Endothelial cell (in vitro differentiated cells): ENCODE results near the gene CFAP77. TPM values are rescaled to one million over a fixed set of nuclear protein-coding genes. Genes with fewer than 3 reads are reported as not detected.

Source experiments
- DNase-seq: peaks from one replicate; pipeline ENCODE4 v3.0.0; 2021; ENCODE audit warnings: low spot score
- H3K27ac Mint-ChIP-seq: one replicate; pipeline ENCODE4 v1.8.0; 2021; ENCODE audit warnings: mixed read lengths, inconsistent platforms; ENCODE audit not compliant: unreplicated experiment
- H3K27me3 Mint-ChIP-seq: one replicate; pipeline ENCODE4 v1.8.0; 2021; ENCODE audit warnings: mild to moderate bottlenecking, moderate library complexity, mixed read lengths, inconsistent platforms; ENCODE audit not compliant: unreplicated experiment
- H3K36me3 Mint-ChIP-seq: one replicate; pipeline ENCODE4 v1.8.0; 2021; ENCODE audit warnings: mild to moderate bottlenecking, low read depth, mixed read lengths, inconsistent platforms; ENCODE audit not compliant: unreplicated experiment
- H3K4me1 Mint-ChIP-seq: one replicate; pipeline ENCODE4 v1.8.0; 2021; ENCODE audit warnings: mild to moderate bottlenecking, mixed read lengths, inconsistent platforms; ENCODE audit not compliant: unreplicated experiment
- H3K4me3 Mint-ChIP-seq: one replicate; pipeline ENCODE4 v1.8.0; 2021; ENCODE audit warnings: mild to moderate bottlenecking, mixed read lengths, inconsistent platforms; ENCODE audit not compliant: unreplicated experiment
- H3K9me3 Mint-ChIP-seq: one replicate; pipeline ENCODE4 v1.8.0; 2021; ENCODE audit warnings: mixed read lengths, inconsistent platforms; ENCODE audit not compliant: unreplicated experiment
- total RNA-seq: library from RNA; stranded (reverse); fragmentation: NEBNext Ultra II Directional; extraction: Animal tissue kit (Norgen Biotek cat#: 25700); gene quantifications from one replicate; pipeline ENCODE4 v1.2.1, GENCODE V29; 2021; ENCODE audit not compliant: unreplicated experiment
- TF ChIP-seq, protein P1 (sequence below): fragments of 200-600 bp; sonication (generic); IDR thresholded peaks from one replicate; pipeline ENCODE4 v1.5.0; 2021; ENCODE audit warnings: antibody characterized with exemption; ENCODE audit not compliant: unreplicated experiment

Gene CFAP77
- total RNA-seq, 1 donor from 2014 or later, result 3.7 TPM

DNA sequence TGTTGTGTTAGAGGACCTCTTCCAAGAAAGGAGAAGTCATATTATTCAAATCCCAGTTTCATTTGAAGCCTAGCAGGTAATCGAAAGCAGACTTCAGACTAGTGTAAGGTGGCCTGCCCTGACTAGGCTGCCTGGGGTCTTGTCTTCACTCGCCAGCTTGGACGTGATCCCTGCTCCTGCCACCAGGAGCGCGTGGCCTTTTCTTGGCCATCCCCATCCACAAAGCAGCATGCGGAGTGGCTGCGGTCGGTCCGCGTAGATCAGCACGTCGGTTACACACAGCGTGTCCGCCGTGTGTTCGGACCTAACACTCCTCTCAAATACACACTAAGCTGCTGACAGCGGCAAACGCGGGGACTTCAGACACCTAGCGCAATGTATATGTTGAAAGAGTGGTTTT lies 37.3 kb downstream of the CFAP77 start:
- Mint-ChIP-seq H3K4me1 (peaks cover 14% of the 10 kb centered on the region), H3K27me3 (peaks cover 3% of the 10 kb centered on the region), H3K36me3 (no peaks in the 10 kb centered on the region), H3K27ac (no peak overlapping the region), H3K4me3 (no peak overlapping the region), H3K9me3 (no peaks in the 10 kb centered on the region)
- TF ChIP-seq, protein P1, sequence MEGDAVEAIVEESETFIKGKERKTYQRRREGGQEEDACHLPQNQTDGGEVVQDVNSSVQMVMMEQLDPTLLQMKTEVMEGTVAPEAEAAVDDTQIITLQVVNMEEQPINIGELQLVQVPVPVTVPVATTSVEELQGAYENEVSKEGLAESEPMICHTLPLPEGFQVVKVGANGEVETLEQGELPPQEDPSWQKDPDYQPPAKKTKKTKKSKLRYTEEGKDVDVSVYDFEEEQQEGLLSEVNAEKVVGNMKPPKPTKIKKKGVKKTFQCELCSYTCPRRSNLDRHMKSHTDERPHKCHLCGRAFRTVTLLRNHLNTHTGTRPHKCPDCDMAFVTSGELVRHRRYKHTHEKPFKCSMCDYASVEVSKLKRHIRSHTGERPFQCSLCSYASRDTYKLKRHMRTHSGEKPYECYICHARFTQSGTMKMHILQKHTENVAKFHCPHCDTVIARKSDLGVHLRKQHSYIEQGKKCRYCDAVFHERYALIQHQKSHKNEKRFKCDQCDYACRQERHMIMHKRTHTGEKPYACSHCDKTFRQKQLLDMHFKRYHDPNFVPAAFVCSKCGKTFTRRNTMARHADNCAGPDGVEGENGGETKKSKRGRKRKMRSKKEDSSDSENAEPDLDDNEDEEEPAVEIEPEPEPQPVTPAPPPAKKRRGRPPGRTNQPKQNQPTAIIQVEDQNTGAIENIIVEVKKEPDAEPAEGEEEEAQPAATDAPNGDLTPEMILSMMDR, result peak; percentile 73
- DNase-seq, result peak; percentile 55

DNA sequence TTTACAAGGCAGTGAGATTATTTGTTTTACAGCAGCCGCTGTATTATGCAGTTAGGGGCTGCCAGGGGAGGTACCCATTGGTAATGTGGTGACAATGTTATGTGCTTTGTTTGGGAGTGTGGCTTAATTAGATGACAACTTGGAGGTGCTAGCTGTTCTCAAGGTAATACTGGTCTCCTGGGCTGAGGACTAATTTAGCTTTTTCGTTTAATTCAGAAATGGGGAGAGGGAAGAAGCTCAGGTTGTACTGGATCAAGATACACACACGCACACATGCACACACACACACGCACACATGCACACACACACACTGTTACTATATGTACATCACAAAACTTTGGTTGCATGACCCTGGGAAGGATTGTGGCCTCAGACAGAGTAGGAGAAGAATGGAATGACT lies 37.9 kb downstream of the CFAP77 start:
- Mint-ChIP-seq H3K27ac (no peak overlapping the region), H3K27me3 (peaks cover 3% of the 10 kb centered on the region), H3K36me3 (no peaks in the 10 kb centered on the region), H3K4me1 (peaks cover 14% of the 10 kb centered on the region), H3K9me3 (no peaks in the 10 kb centered on the region), H3K4me3 (no peak overlapping the region)
- DNase-seq, result no peak
- TF ChIP-seq, protein P1, result no peak

DNA sequence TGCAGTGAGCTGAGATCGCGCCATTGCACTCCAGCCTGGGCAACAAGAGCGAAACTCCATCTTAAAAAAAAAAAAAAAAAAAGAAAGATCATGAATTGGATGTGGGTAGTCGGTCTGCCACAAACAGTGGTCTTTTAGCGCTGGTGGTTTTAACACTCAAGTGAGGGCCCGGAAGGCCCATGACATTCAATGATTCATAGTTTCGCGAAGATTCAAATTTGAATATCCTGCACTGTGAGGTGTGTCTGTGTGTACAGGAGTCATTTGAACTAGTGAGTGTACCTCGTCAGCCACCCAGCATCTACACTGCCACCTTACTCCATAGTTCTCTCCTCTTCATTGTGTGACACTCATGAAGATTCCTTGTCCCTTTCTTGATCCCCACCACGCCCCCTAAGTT lies 41.3 kb downstream of the CFAP77 start:
- DNase-seq, result no peak
- TF ChIP-seq, protein P1, result no peak
- Mint-ChIP-seq H3K4me1 (peaks cover 5% of the 10 kb centered on the region), H3K27me3 (peaks cover 3% of the 10 kb centered on the region), H3K4me3 (no peak overlapping the region), H3K9me3 (no peaks in the 10 kb centered on the region), H3K36me3 (no peaks in the 10 kb centered on the region), H3K27ac (no peak overlapping the region)

DNA sequence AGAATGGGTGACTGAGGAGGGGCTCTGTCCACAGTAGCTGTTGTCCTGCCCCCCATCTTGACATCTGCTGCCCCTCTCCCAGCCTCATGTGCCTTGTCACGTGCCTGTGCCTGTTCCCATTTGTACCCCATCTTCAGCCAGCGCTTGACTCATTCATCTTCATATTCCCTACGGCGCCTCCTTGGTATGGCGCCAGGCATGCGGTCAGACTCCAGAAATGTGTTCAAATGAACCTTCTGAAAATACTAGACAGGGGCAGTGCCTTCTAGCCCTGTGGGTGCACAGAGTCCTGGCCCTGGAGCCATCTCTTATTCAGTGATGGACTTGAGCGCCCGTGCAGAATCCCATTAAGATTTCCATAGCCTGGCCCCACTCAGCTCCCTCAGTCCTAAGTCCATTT lies 46.2 kb downstream of the CFAP77 start:
- TF ChIP-seq, protein P1, result no peak
- H3K4me1 Mint-ChIP-seq, result no peaks in the 10 kb centered on the region
- no peak overlapping the region for H3K27ac Mint-ChIP-seq
- peaks cover 3% of the 10 kb centered on the region for H3K27me3 Mint-ChIP-seq
- no peaks in the 10 kb centered on the region for H3K9me3 Mint-ChIP-seq
- H3K4me3 Mint-ChIP-seq, result no peak overlapping the region
- DNase-seq, result no peak
- H3K36me3 Mint-ChIP-seq, result no peaks in the 10 kb centered on the region

DNA sequence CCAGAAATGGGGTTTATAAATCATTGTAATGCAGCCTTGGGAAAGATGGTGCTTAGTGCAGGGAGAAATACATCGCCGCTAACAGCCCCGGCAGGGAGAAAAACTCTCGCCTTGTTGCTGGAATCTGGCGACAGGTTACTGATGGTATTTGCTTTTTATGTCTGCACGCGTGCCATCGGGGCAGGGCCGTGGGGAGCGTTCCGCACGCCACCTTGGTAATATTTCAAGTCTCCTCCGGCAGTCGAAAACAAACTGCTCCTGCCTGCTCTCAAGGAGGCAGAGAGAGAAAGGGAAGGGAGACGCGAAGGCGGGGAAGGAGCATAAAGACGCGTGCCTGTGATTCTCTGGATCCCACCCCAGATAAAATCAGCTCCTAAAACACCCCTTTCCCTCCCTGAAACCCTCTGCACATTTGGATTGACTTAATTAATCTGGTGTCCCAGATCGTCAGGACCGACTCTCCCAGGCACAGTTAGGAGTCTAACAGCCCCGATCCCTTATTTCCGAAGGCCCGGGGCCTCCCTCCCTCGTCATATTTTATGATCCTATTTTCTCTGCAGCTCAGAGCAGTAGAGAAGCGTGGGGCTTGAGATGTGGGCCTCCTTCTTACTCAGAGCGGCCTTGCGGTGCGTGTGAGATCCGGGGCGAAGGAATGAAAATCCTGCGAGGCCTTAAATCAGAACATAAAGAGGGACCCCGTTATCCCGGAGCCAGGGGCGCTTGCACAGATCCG lies 47.7 kb downstream of the CFAP77 start:
- no peaks in the 10 kb centered on the region for H3K4me1 Mint-ChIP-seq
- no peak for DNase-seq
- H3K27me3 Mint-ChIP-seq, result no peaks in the 10 kb centered on the region
- no peaks in the 10 kb centered on the region for H3K9me3 Mint-ChIP-seq
- TF ChIP-seq, protein P1, result no peak
- no peaks in the 10 kb centered on the region for H3K36me3 Mint-ChIP-seq
- no peak overlapping the region for H3K27ac Mint-ChIP-seq
- no peak overlapping the region for H3K4me3 Mint-ChIP-seq
